AG09319 (cell line): ENCODE results near the gene RNF167.

Experiments used
- DNase-seq: peaks from one replicate; pipeline ENCODE4 v3.0.0-alpha.2; 2010; ENCODE audit warnings: low read depth; ENCODE audit errors: extremely low read depth
- CTCF ChIP-seq: IDR thresholded peaks from 2 replicates; pipeline ENCODE4 v1.5.1; 2011; ENCODE audit warnings: low read depth, mild to moderate bottlenecking, inconsistent platforms, low read length, moderate library complexity

RNF167 gene

GRCh38 chr17:4948166-4948930 lies 8.3 kb downstream of the RNF167 start, which contains the start of gene PFN1:
TSS of gene PFN1 (minus strand) at chr17:4948530. CDS start at chr17:4948394, 136 bp downstream.
- no peak for TF ChIP-seq CTCF

GRCh38 chr17:4948931-4949320 lies 8.9 kb downstream of the RNF167 start:
- no peak for TF ChIP-seq CTCF
- DNase-seq, result peak; percentile 75

More at GRCh38 chr17:4948166-4948930, 8.3 kb downstream of the RNF167 start, which contains the start of gene PFN1:
- peak; percentile 87 for DNase-seq

GRCh38 chr17:4949321-4950074 lies 9.4 kb downstream of the RNF167 start:
- no peak for TF ChIP-seq CTCF
- DNase-seq, result no peak

GRCh38 chr17:4950075-4950745 lies 10.1 kb downstream of the RNF167 start:
- TF ChIP-seq CTCF, result no peak

GRCh38 chr17:4950746-4951204 lies 10.7 kb downstream of the RNF167 start, which contains the start of gene ENO3:
TSS of gene ENO3 (plus strand) at chr17:4951119. CDS start at chr17:4951830, 711 bp downstream.
- no peak for DNase-seq
- TF ChIP-seq CTCF, result no peak

More at GRCh38 chr17:4950075-4950745, 10.1 kb downstream of the RNF167 start:
- no peak for DNase-seq

DNA sequence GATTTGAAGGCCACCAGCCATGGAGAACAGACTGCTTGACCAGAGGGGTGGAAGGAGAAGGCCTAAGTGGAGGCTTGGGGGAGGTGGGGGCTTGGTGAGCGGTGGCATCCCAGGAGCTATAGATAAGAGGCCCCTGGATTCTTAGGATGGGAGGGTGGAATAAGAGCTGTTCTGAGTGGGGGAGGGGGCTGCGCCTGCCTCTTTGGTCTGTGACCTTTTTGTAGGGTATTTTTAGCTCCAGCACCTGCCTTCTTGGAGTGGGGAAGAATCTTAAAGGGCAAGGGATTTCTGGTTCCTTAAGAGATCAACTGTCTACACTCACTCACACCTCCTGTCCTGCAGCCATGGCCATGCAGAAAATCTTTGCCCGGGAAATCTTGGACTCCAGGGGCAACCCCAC lies 11.4 kb downstream of the RNF167 start:
- no peak for DNase-seq
- no peak for TF ChIP-seq CTCF
